OCI-LY1 (cell line): ENCODE data around the gene COMMD7.

ENCODE experiments used
- H2AFZ ChIP-seq: fragments of 200-600 bp; sonication (generic), shearing (Covaris generic); 2 replicates; pipeline ENCODE4 v1.6.0; 2014; ENCODE audit warnings: antibody characterized with exemption, mild to moderate bottlenecking, low read length
- H3F3A ChIP-seq: fragments of 200-600 bp; sonication (generic), shearing (Covaris generic); 2 replicates; pipeline ENCODE4 v1.6.0; 2014; ENCODE audit warnings: mild to moderate bottlenecking, antibody characterized with exemption, low read length, moderate library complexity; ENCODE audit not compliant: insufficient read depth
- H3K27ac ChIP-seq: fragments of 200-600 bp; sonication (generic); 2 replicates; pipeline ENCODE4 v1.5.1; 2014; ENCODE audit warnings: low read length, mixed run types, mild to moderate bottlenecking, low read depth; ENCODE audit not compliant: poor library complexity, severe bottlenecking
- H3K27me3 ChIP-seq: fragments of 200-600 bp; sonication (generic); 2 replicates; pipeline ENCODE4 v1.6.0; 2014; ENCODE audit warnings: antibody characterized with exemption, mild to moderate bottlenecking, low read length, moderate library complexity; ENCODE audit not compliant: insufficient read depth
- H3K36me3 ChIP-seq: fragments of 200-600 bp; sonication (generic); 2 replicates; pipeline ENCODE4 v1.6.1; 2014; ENCODE audit warnings: mild to moderate bottlenecking, antibody characterized with exemption, low read length, moderate library complexity, mixed read lengths; ENCODE audit not compliant: insufficient read depth
- H3K4me1 ChIP-seq: fragments of 200-600 bp; sonication (generic); 2 replicates; pipeline ENCODE4 v1.5.1; 2014; ENCODE audit warnings: mild to moderate bottlenecking, low read length, moderate library complexity; ENCODE audit not compliant: insufficient read depth, severe bottlenecking
- H3K4me2 ChIP-seq: fragments of 200-600 bp; sonication (generic), shearing (Covaris generic); 2 replicates; pipeline ENCODE4 v1.6.1; 2014; ENCODE audit warnings: low read length
- H3K4me3 ChIP-seq: fragments of 200-600 bp; sonication (generic); 2 replicates; pipeline ENCODE4 v1.5.1; 2014; ENCODE audit warnings: low read length, low read depth, mild to moderate bottlenecking, mixed read lengths; ENCODE audit not compliant: poor library complexity, severe bottlenecking
- H3K79me2 ChIP-seq: fragments of 200-600 bp; shearing (Covaris generic); 2 replicates; pipeline ENCODE4 v1.6.1; 2016; ENCODE audit warnings: mixed run types, low read length, mixed read lengths; ENCODE audit not compliant: insufficient read depth
- H3K9ac ChIP-seq: fragments of 200-600 bp; sonication (generic), shearing (Covaris generic); 2 replicates; pipeline ENCODE4 v1.6.1; 2014; ENCODE audit warnings: mild to moderate bottlenecking, low read length, mixed read lengths
- H3K9me2 ChIP-seq: fragments of 200-600 bp; sonication (generic), shearing (Covaris generic); 2 replicates; pipeline ENCODE4 v1.6.1; 2014; ENCODE audit warnings: low read depth, mild to moderate bottlenecking, low read length, mixed read lengths
- H3K9me3 ChIP-seq: fragments of 200-600 bp; shearing (Covaris generic); 2 replicates; pipeline ENCODE4 v1.6.1; 2014; ENCODE audit warnings: low read length, mixed read lengths
- H4K20me1 ChIP-seq: fragments of 200-600 bp; sonication (generic), shearing (Covaris generic); 2 replicates; pipeline ENCODE4 v1.6.0; 2016; ENCODE audit warnings: mild to moderate bottlenecking, low read length; ENCODE audit not compliant: insufficient read depth
- EZH2 ChIP-seq: fragments of 200-600 bp; sonication (generic), shearing (Covaris generic); IDR thresholded peaks from 2 replicates; pipeline ENCODE4 v1.8.0; 2017; ENCODE audit warnings: borderline replicate concordance, mixed run types, mild to moderate bottlenecking, antibody characterized with exemption, low read length, moderate library complexity, mixed read lengths
- TF ChIP-seq, protein P1 (sequence below): fragments of 200-600 bp; sonication (generic), shearing (Covaris generic); IDR thresholded peaks from 2 replicates; pipeline ENCODE4 v1.5.1; 2017; ENCODE audit warnings: mild to moderate bottlenecking, antibody characterized with exemption, low read length, moderate library complexity, mixed read lengths

Gene COMMD7

DNA sequence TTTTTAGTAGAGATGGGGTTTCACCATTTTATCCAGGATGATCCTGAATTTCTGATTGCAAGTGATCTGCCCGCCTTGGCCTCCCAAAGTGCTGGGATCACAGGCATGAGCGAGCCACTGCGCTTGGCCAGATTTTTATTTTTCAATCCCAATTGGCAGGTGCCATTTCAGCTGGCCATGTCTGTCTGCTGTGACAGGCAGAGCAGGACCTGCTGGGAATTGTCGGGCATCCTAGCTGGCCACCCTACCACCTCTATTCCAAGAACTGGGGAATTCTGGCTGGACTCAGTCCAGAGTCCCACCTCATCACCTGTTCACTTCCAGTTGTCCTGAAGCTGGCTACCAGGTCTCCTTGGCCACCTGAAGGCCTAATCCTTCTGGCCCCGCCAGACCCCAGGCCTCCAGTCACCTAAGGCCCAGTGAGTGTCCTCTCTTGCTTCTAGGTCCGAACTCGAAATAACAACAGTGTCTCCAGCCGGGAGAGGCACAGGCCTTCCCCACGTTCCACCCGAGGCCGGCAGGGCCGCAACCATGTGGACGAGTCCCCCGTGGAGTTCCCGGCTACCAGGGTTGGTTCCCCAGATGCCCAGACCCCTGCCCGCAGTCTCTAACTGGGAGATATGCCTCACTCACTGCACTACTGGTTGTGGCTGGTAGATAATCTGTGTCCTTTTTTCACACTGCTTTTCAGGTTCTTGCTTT, 42.9 kb upstream of the COMMD7 start:
- Histone ChIP-seq H3K9me2 (no peaks in the 10 kb centered on the region), H3K27me3 (no peaks in the 10 kb centered on the region), H3K27ac (no peak overlapping the region), H3K79me2 (no peaks in the 10 kb centered on the region), H3K9me3 (no peaks in the 10 kb centered on the region), H3K4me1 (no peaks in the 10 kb centered on the region), H3K4me3 (no peak overlapping the region), H3K4me2 (no peak overlapping the region), H2AFZ (no peak overlapping the region), H4K20me1 (no peaks in the 10 kb centered on the region), H3F3A (no peaks in the 10 kb centered on the region; the same call in 1 of the 2 replicates), H3K36me3 (peaks cover 51% of the 10 kb centered on the region), H3K9ac (no peak overlapping the region)
- no peak for TF ChIP-seq EZH2
- TF ChIP-seq, protein P1, sequence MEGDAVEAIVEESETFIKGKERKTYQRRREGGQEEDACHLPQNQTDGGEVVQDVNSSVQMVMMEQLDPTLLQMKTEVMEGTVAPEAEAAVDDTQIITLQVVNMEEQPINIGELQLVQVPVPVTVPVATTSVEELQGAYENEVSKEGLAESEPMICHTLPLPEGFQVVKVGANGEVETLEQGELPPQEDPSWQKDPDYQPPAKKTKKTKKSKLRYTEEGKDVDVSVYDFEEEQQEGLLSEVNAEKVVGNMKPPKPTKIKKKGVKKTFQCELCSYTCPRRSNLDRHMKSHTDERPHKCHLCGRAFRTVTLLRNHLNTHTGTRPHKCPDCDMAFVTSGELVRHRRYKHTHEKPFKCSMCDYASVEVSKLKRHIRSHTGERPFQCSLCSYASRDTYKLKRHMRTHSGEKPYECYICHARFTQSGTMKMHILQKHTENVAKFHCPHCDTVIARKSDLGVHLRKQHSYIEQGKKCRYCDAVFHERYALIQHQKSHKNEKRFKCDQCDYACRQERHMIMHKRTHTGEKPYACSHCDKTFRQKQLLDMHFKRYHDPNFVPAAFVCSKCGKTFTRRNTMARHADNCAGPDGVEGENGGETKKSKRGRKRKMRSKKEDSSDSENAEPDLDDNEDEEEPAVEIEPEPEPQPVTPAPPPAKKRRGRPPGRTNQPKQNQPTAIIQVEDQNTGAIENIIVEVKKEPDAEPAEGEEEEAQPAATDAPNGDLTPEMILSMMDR: no peak

DNA sequence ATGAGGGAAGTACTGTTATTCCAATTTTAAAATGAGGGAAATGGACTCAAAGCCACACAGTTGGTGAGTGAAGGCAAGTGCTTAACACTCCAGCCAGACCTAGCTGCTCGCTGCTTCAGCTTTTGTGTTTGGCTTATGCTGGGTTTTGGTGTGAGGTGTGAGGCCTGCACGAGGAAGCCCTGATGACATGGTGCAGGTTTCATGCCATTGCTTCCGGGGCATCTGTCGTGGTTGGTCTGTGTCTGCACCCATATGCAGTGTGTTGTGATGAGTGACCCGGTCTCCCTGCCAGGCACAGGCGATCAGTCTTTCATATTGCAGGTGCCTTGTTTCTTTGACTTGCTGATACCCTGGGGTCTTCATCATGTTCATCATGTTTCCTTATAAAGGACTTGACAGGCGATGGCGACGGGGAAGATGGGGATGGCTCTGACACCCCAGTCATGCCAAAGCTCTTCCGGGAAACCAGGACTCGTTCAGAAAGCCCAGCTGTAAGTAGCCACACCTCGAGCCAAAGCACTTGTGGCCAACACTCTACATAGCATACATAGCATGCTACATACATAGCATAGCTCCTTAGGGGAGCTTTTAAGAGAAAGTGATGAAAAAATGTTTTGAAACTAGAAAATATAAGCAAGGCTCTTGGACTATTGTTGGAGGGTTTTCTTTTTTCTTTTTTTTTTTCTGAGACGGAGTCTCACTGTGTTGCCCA, 41.3 kb upstream of the COMMD7 start:
- Histone ChIP-seq H3K9ac (no peak overlapping the region), H3K4me3 (no peak overlapping the region), H3K4me1 (no peaks in the 10 kb centered on the region), H3F3A (no peaks in the 10 kb centered on the region; the same call in 1 of the 2 replicates), H3K27ac (no peak overlapping the region), H3K9me3 (no peaks in the 10 kb centered on the region), H2AFZ (no peak overlapping the region), H3K36me3 (peaks cover 57% of the 10 kb centered on the region), H3K9me2 (no peaks in the 10 kb centered on the region), H4K20me1 (no peaks in the 10 kb centered on the region), H3K4me2 (no peak overlapping the region), H3K79me2 (no peaks in the 10 kb centered on the region), H3K27me3 (no peaks in the 10 kb centered on the region)
- no peak for TF ChIP-seq EZH2
- TF ChIP-seq, protein P1: no peak

DNA sequence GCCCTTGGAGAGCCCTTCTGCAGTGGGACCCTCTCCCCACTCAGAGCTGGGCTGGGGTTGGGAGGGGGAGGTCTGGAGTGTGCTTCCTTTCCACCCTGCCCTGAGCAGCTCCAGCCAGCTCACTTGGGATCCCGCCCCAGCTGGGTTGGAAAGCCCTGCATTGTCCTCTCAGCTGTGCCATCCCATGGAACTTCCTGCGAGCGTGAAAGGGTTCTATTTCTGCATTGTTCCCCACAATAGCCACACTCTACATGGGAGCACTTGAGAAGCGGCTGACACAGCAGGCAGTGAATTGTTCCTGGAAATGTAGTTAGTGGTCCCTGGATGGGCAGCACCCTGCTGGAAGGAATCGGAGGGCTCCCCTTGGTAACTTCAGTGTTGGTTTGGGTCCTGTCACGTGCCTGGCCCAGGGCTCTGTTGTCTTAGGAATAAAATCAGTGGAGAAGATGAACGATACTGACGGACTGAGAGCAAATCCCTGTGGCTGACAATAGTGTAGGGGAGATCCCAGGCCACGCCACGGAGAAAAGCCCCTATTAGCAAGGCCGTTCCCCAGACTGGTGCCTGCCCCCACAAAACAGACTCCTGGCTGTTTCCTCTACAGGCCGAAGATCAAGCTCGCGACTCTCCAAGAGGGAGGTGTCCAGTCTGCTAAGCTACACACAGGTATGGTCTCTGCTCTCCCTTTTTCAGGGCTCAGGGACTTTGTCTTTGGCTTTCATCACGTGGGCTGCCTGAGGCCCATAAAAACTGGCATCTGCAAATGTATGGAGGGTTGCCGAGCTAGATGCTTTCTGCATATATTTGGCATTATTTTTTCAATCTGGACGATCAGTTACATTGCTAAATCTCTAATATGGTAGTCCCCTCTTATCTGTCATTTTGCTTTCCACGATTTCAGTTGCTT, 37.7 kb upstream of the COMMD7 start:
- peaks cover 15% of the 10 kb centered on the region for H3K4me1 ChIP-seq
- no peak overlapping the region for H3K4me2 ChIP-seq
- H3F3A ChIP-seq: no peaks in the 10 kb centered on the region; the same call in 1 of the 2 replicates
- H4K20me1 ChIP-seq: no peaks in the 10 kb centered on the region
- H3K36me3 ChIP-seq: peaks cover 28% of the 10 kb centered on the region
- no peak overlapping the region for H2AFZ ChIP-seq
- 0 out of 2 replicates have a peak, but pooled peaks cover 4% of the 10 kb centered on the region for H3K79me2 ChIP-seq
- H3K9me3 ChIP-seq: no peaks in the 10 kb centered on the region
- H3K4me3 ChIP-seq: no peak overlapping the region
- H3K27me3 ChIP-seq: no peaks in the 10 kb centered on the region
- no peak overlapping the region for H3K9ac ChIP-seq
- TF ChIP-seq, protein P1: no peak
- TF ChIP-seq EZH2: no peak
- no peaks in the 10 kb centered on the region for H3K9me2 ChIP-seq
- no peak overlapping the region for H3K27ac ChIP-seq
